HAP-1 (cell line): ENCODE results near the gene SZRD1.

ENCODE experiments used
- DNase-seq, 2 experiments: peaks; one replicate each; pipeline ENCODE4 v3.0.0-alpha.2; 2016 to 2020; ENCODE audit warnings: low spot score in 2 of 2
- H3K27me3 ChIP-seq: fragments of 250-450 bp; sonication (Bioruptor Pico); 2 replicates; pipeline ENCODE4 v1.5.1; 2020; ENCODE audit warnings: low read depth, mild to moderate bottlenecking, moderate library complexity
- H3K36me3 ChIP-seq: fragments of 250-450 bp; sonication (Bioruptor Pico); replicated peaks from 2 replicates; pipeline ENCODE4 v1.5.1; 2020; ENCODE audit warnings: mild to moderate bottlenecking
- H3K4me1 ChIP-seq: fragments of 250-450 bp; sonication (Bioruptor Pico); 2 replicates; pipeline ENCODE4 v1.5.1; 2020; ENCODE audit warnings: mild to moderate bottlenecking
- H3K4me3 ChIP-seq: fragments of 250-450 bp; sonication (Bioruptor Pico); 2 replicates; pipeline ENCODE4 v1.5.1; 2020; ENCODE audit warnings: mild to moderate bottlenecking, moderate library complexity
- H3K9me3 ChIP-seq: fragments of 250-450 bp; sonication (Bioruptor Pico); 2 replicates; pipeline ENCODE4 v1.5.1; 2020; ENCODE audit warnings: mild to moderate bottlenecking, moderate library complexity
- in situ Hi-C: fragments of 300-500 bp; cut with MboI; formaldehyde crosslinking; loops from 3 replicates; pipeline ENCODE4 v1.14.3; 2020; ENCODE audit warnings: low sequenced_read_pairs, inconsistent platforms, mixed read lengths

Gene SZRD1

GRCh38 chr1:16443975-16444770 lies 77.1 kb downstream of the SZRD1 start:
- Histone ChIP-seq H3K36me3 (peaks cover 47% of the 10 kb centered on the region), H3K27me3 (no peaks in the 10 kb centered on the region), H3K9me3 (no peaks in the 10 kb centered on the region), H3K4me1 (peaks cover 5% of the 10 kb centered on the region), H3K4me3 (no peak overlapping the region)
- DNase-seq = no peak
- in situ Hi-C loops = no loop called here

DNA sequence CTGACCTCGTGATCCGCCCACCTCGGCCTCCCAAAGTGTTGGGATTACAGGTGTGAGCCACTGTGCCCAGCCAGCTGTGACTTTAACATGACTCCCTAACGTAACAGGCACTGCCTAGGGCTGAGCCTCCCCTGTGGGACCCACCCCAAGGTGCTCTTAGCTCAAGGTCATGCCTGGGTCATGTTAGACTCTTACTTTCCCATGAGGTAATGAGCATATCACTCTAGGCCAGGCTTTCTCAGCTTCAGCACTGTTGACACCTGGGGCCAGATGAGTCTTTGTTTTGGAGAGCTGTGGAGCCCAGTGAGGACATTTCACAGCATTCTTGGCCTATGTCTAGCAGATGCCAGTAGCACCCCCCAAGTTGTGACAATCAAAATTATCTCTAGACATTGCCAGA lies 78.0 kb downstream of the SZRD1 start:
- Histone ChIP-seq H3K9me3 (no peaks in the 10 kb centered on the region), H3K27me3 (no peaks in the 10 kb centered on the region), H3K36me3 (peaks cover 56% of the 10 kb centered on the region), H3K4me1 (peaks cover 5% of the 10 kb centered on the region), H3K4me3 (no peak overlapping the region)
- in situ Hi-C loops = no loop called here
- no peak for DNase-seq

- in situ Hi-C loops = no loop called here
- DNase-seq = no peak
- no peak overlapping the region for H3K4me3 ChIP-seq
- H3K4me1 ChIP-seq = peaks cover 5% of the 10 kb centered on the region
- H3K36me3 ChIP-seq = peaks cover 54% of the 10 kb centered on the region
- H3K9me3 ChIP-seq = no peaks in the 10 kb centered on the region
- H3K27me3 ChIP-seq = no peaks in the 10 kb centered on the region
Measured at GRCh38 chr1:16446116-16446515, 79.1 kb downstream of the SZRD1 start.

- H3K4me1 ChIP-seq = no peaks in the 10 kb centered on the region
- H3K9me3 ChIP-seq = no peaks in the 10 kb centered on the region
- DNase-seq = no peak
- in situ Hi-C loops = no loop called here
- H3K36me3 ChIP-seq = peaks cover 66% of the 10 kb centered on the region
- no peaks in the 10 kb centered on the region for H3K27me3 ChIP-seq
- H3K4me3 ChIP-seq = no peak overlapping the region
Measured at GRCh38 chr1:16447641-16448040, 80.6 kb downstream of the SZRD1 start.
